MM.1S (cell line): ENCODE data around the gene ZAP70.

Experiments used
- DNase-seq: peaks from one replicate; pipeline ENCODE4 v3.0.0-alpha.2; 2015
- H2AFZ ChIP-seq: fragments of 300-600 bp; sonication (generic); 2 replicates; pipeline ENCODE4 v1.6.0; 2016; ENCODE audit warnings: antibody characterized with exemption, low read length
- H3F3A ChIP-seq: fragments of 300-600 bp; sonication (generic); 2 replicates; pipeline ENCODE4 v1.6.1; 2016; ENCODE audit warnings: mild to moderate bottlenecking, antibody characterized with exemption, low read length, moderate library complexity, mixed read lengths; ENCODE audit not compliant: insufficient read depth
- H3K27ac ChIP-seq: fragments of 300-600 bp; sonication (generic); 2 replicates; pipeline ENCODE4 v1.5.1; 2016; ENCODE audit warnings: mild to moderate bottlenecking, low read length
- H3K27me3 ChIP-seq: fragments of 300-600 bp; sonication (generic); replicated peaks from 2 replicates; pipeline ENCODE4 v1.6.0; 2016; ENCODE audit warnings: low read length; ENCODE audit not compliant: insufficient read depth
- H3K36me3 ChIP-seq: fragments of 300-600 bp; sonication (generic); replicated peaks from 2 replicates; pipeline ENCODE4 v1.6.1; 2016; ENCODE audit warnings: mild to moderate bottlenecking, low read length, mixed read lengths; ENCODE audit not compliant: insufficient read depth
- H3K4me1 ChIP-seq: fragments of 300-600 bp; sonication (generic); 2 replicates; pipeline ENCODE4 v1.6.1; 2016; ENCODE audit warnings: low read length, mixed read lengths
- H3K4me2 ChIP-seq: fragments of 300-600 bp; sonication (generic); 2 replicates; pipeline ENCODE4 v1.6.0; 2016; ENCODE audit warnings: low read depth, low read length
- H3K4me3 ChIP-seq: fragments of 300-600 bp; sonication (generic); 2 replicates; pipeline ENCODE4 v1.5.1; 2016; ENCODE audit warnings: low read length, mixed read lengths
- H3K79me2 ChIP-seq: fragments of 300-600 bp; sonication (generic); 2 replicates; pipeline ENCODE4 v1.6.1; 2016; ENCODE audit warnings: mixed run types, low read length, mixed read lengths
- H3K9ac ChIP-seq: fragments of 300-600 bp; sonication (generic); 2 replicates; pipeline ENCODE4 v1.6.1; 2016; ENCODE audit warnings: low read length, mixed read lengths
- H3K9me2 ChIP-seq: fragments of 300-600 bp; sonication (generic); replicated peaks from 2 replicates; pipeline ENCODE4 v1.6.1; 2016; ENCODE audit warnings: mild to moderate bottlenecking, low read length, mixed read lengths; ENCODE audit not compliant: insufficient read depth
- H3K9me3 ChIP-seq: fragments of 300-600 bp; sonication (generic); replicated peaks from 2 replicates; pipeline ENCODE4 v1.6.1; 2016; ENCODE audit warnings: mild to moderate bottlenecking, low read length, mixed read lengths; ENCODE audit not compliant: insufficient read depth
- H4K20me1 ChIP-seq: fragments of 300-600 bp; sonication (generic); 2 replicates; pipeline ENCODE4 v1.6.1; 2016; ENCODE audit warnings: mild to moderate bottlenecking, low read length, moderate library complexity, mixed read lengths; ENCODE audit not compliant: insufficient read depth
- CTCF ChIP-seq: fragments of 300-600 bp; sonication (generic); IDR thresholded peaks from 2 replicates; pipeline ENCODE4 v1.5.1; 2016; ENCODE audit warnings: antibody characterized with exemption, low read length, mixed read lengths
- EZH2 ChIP-seq: fragments of 300-600 bp; sonication (generic); optimal IDR thresholded peaks from 2 replicates; pipeline ENCODE3; 2017; ENCODE audit warnings: low read depth, mild to moderate bottlenecking, antibody characterized with exemption, low read length, mixed read lengths
- EZH2phosphoT487 ChIP-seq: fragments of 300-600 bp; sonication (generic); IDR thresholded peaks from 2 replicates; pipeline ENCODE4 v1.6.1; 2018; ENCODE audit warnings: antibody characterized with exemption, low read length

The ZAP70 gene

GRCh38 chr2:97770445-97770844 is 57.1 kb downstream of the ZAP70 start:
- Histone ChIP-seq H3F3A (no peaks in the 10 kb centered on the region), H3K27ac (no peak overlapping the region), H3K4me3 (no peak overlapping the region), H3K79me2 (no peaks in the 10 kb centered on the region), H3K36me3 (no peaks in the 10 kb centered on the region), H3K4me1 (no peaks in the 10 kb centered on the region), H2AFZ (no peak overlapping the region), H3K9me3 (no peaks in the 10 kb centered on the region), H3K9ac (no peak overlapping the region), H3K9me2 (no peaks in the 10 kb centered on the region), H3K4me2 (no peak overlapping the region), H3K27me3 (no peaks in the 10 kb centered on the region), H4K20me1 (no peaks in the 10 kb centered on the region)
- TF ChIP-seq EZH2: no peak
- DNase-seq: no peak

GRCh38 chr2:97774425-97774824 is 61.0 kb downstream of the ZAP70 start:
- H3K4me2 ChIP-seq: no peak overlapping the region
- no peak overlapping the region for H2AFZ ChIP-seq
- DNase-seq: no peak
- H3K4me3 ChIP-seq: no peak overlapping the region
- H3K9me2 ChIP-seq: no peaks in the 10 kb centered on the region
- no peaks in the 10 kb centered on the region for H3F3A ChIP-seq
- no peaks in the 10 kb centered on the region for H3K4me1 ChIP-seq
- H3K9ac ChIP-seq: no peak overlapping the region
- H3K36me3 ChIP-seq: no peaks in the 10 kb centered on the region
- TF ChIP-seq CTCF: peak; percentile 17; the same call in 1 of the 2 replicates
- no peak for TF ChIP-seq EZH2
- H4K20me1 ChIP-seq: no peaks in the 10 kb centered on the region
- H3K79me2 ChIP-seq: no peaks in the 10 kb centered on the region
- no peak overlapping the region for H3K27ac ChIP-seq
- no peaks in the 10 kb centered on the region for H3K9me3 ChIP-seq
- no peaks in the 10 kb centered on the region for H3K27me3 ChIP-seq

- Histone ChIP-seq H4K20me1 (no peaks in the 10 kb centered on the region), H3K9me2 (no peaks in the 10 kb centered on the region), H3K4me3 (no peak overlapping the region), H3K9ac (no peak overlapping the region), H3F3A (no peaks in the 10 kb centered on the region), H3K27ac (no peak overlapping the region), H2AFZ (no peak overlapping the region), H3K79me2 (no peaks in the 10 kb centered on the region), H3K36me3 (no peaks in the 10 kb centered on the region), H3K4me2 (no peak overlapping the region), H3K4me1 (no peaks in the 10 kb centered on the region), H3K27me3 (no peaks in the 10 kb centered on the region), H3K9me3 (no peaks in the 10 kb centered on the region)
- no peak for TF ChIP-seq EZH2phosphoT487
- TF ChIP-seq CTCF: no peak
- TF ChIP-seq EZH2: no peak
- DNase-seq: no peak
Measured at GRCh38 chr2:97775074-97775473, 61.7 kb downstream of the ZAP70 start.

- H3K27ac ChIP-seq: no peak overlapping the region
- no peaks in the 10 kb centered on the region for H3K27me3 ChIP-seq
- no peak overlapping the region for H3K4me2 ChIP-seq
- no peak for DNase-seq
- H3K9me2 ChIP-seq: no peaks in the 10 kb centered on the region
- TF ChIP-seq EZH2phosphoT487 (no peak), EZH2 (no peak), CTCF (no peak)
- H3K4me1 ChIP-seq: no peaks in the 10 kb centered on the region
- no peaks in the 10 kb centered on the region for H3K9me3 ChIP-seq
- H4K20me1 ChIP-seq: no peaks in the 10 kb centered on the region
- no peak overlapping the region for H3K9ac ChIP-seq
- H3K79me2 ChIP-seq: no peaks in the 10 kb centered on the region
- H3F3A ChIP-seq: no peaks in the 10 kb centered on the region
- no peaks in the 10 kb centered on the region for H3K36me3 ChIP-seq
- H2AFZ ChIP-seq: no peak overlapping the region
- H3K4me3 ChIP-seq: no peak overlapping the region
Measured at GRCh38 chr2:97779141-97779540, 65.8 kb downstream of the ZAP70 start.
